Kidney epithelial cell (primary cell): ENCODE results near the gene TTC3. TPM values are rescaled to one million over a fixed set of nuclear protein-coding genes. Genes with fewer than 3 reads are reported as not detected.

Experiments used
- DNase-seq: peaks from one replicate; pipeline ENCODE4 v3.0.0-alpha.2; 2010; ENCODE audit warnings: low read depth
- H3K27me3 ChIP-seq: 2 replicates; pipeline ENCODE4 v1.6.0; 2011; ENCODE audit warnings: low read length; ENCODE audit not compliant: control insufficient read depth, insufficient read depth
- H3K36me3 ChIP-seq: 2 replicates; pipeline ENCODE4 v1.5.1; 2011; ENCODE audit warnings: low read length; ENCODE audit not compliant: control insufficient read depth, insufficient read depth
- H3K4me3 ChIP-seq: 2 replicates; pipeline ENCODE4 v1.5.1; 2011; ENCODE audit warnings: low read depth, mild to moderate bottlenecking, control low read depth, low read length
- CTCF ChIP-seq: IDR thresholded peaks from 2 replicates; pipeline ENCODE4 v1.5.1; 2011; ENCODE audit warnings: mild to moderate bottlenecking, moderate library complexity, low read length, control low read depth, inconsistent platforms; ENCODE audit not compliant: insufficient read depth, poor library complexity, severe bottlenecking
- total RNA-seq: library from RNA; depleted of rRNA; stranded (reverse); fragments of >200 nt; gene quantifications from 2 replicates; pipeline ENCODE4 v1.2.3, GENCODE V29; 2015

The TTC3 gene
- total RNA-seq, 1 donor from 2014 or later = 139 TPM

- H3K36me3 ChIP-seq = peaks cover 1% of the 10 kb centered on the region
- no peak overlapping the region for H3K4me3 ChIP-seq
- H3K27me3 ChIP-seq = no peaks in the 10 kb centered on the region
- no peak for TF ChIP-seq CTCF
- DNase-seq = no peak
Observed at GRCh38 chr21:37226041-37226920, 153.2 kb downstream of the TTC3 start.

- Histone ChIP-seq H3K36me3 (peaks cover 1% of the 10 kb centered on the region), H3K4me3 (no peak overlapping the region), H3K27me3 (no peaks in the 10 kb centered on the region)
- DNase-seq = no peak
- TF ChIP-seq CTCF = no peak
Observed at GRCh38 chr21:37227071-37228002, 154.3 kb downstream of the TTC3 start.

- no peak for TF ChIP-seq CTCF
Observed at GRCh38 chr21:37228003-37228400, 154.9 kb downstream of the TTC3 start.

GRCh38 chr21:37230632-37231248, 157.7 kb downstream of the TTC3 start:
- Histone ChIP-seq H3K36me3 (peaks cover 1% of the 10 kb centered on the region), H3K27me3 (no peaks in the 10 kb centered on the region), H3K4me3 (no peak overlapping the region)
- DNase-seq = no peak
- TF ChIP-seq CTCF = no peak

More at GRCh38 chr21:37228003-37228400, 154.9 kb downstream of the TTC3 start:
- Histone ChIP-seq H3K27me3 (no peaks in the 10 kb centered on the region), H3K4me3 (no peak overlapping the region), H3K36me3 (peaks cover 1% of the 10 kb centered on the region)
- no peak for DNase-seq

- no peak for DNase-seq
- no peaks in the 10 kb centered on the region for H3K27me3 ChIP-seq
- H3K36me3 ChIP-seq = peaks cover 1% of the 10 kb centered on the region
- H3K4me3 ChIP-seq = no peak overlapping the region
- no peak for TF ChIP-seq CTCF
Observed at GRCh38 chr21:37231249-37231645, 158.2 kb downstream of the TTC3 start.
